Panc1 (cell line): Measurements from ENCODE around the gene TLE5. TPM values are rescaled to one million over a fixed set of nuclear protein-coding genes. Genes with fewer than 3 reads are reported as not detected.

Experiments used
- ATAC-seq: fragments of 200-7000 bp; cut with Tn5 transposase; 2 replicates; pipeline ENCODE4 v1.9.1; 2020; ENCODE audit warnings: mild to moderate bottlenecking, moderate library complexity
- BruUV-seq: library from RNA; stranded (reverse); fragments of 400-500 nt; replicated peaks from 2 replicates; lab custom pipeline; 2021; lab: Mats Ljungman, UMichigan
- CTCF ChIA-PET: fragments of 300-600 bp; sonication (Branson Sonifier 250); formaldehyde crosslinking; loops from one replicate; lab custom pipeline; 2022; ENCODE audit warnings: antibody characterized with exemption; lab: Charles Lee
- POLR2A ChIA-PET: fragments of 300-600 bp; sonication (Branson Sonifier 250); formaldehyde crosslinking; loops from one replicate; lab custom pipeline; 2022; ENCODE audit warnings: antibody characterized with exemption; lab: Charles Lee
- DNase-seq: peaks from one replicate; pipeline ENCODE4 v3.0.0-alpha.2; 2010; ENCODE audit warnings: low read depth, low spot score
- H3K27ac ChIP-seq: 2 replicates; pipeline ENCODE4 v1.5.1; 2011; ENCODE audit warnings: mild to moderate bottlenecking, low read length, inconsistent platforms
- H3K27me3 ChIP-seq: fragments of 200-500 bp; sonication (Bioruptor generic); 2 replicates; pipeline ENCODE4 v1.6.0; 2014; ENCODE audit warnings: low read length, inconsistent platforms; ENCODE audit not compliant: control insufficient read depth, insufficient read depth
- H3K36me3 ChIP-seq: fragments of 200-500 bp; sonication (Bioruptor generic); 2 replicates; pipeline ENCODE4 v1.5.1; 2014; ENCODE audit warnings: inconsistent platforms, mild to moderate bottlenecking, low read length, moderate library complexity; ENCODE audit not compliant: control insufficient read depth, insufficient read depth
- H3K4me1 ChIP-seq: 2 replicates; pipeline ENCODE4 v1.5.1; 2011; ENCODE audit warnings: inconsistent platforms, mild to moderate bottlenecking, low read length, moderate library complexity; ENCODE audit not compliant: control insufficient read depth, insufficient read depth
- H3K4me3 ChIP-seq, 2 experiments: 2 replicates each; pipeline ENCODE4 v1.5.1; 2011 to 2012; ENCODE audit warnings: low read depth in 2 of 2, low read length in 2 of 2, mild to moderate bottlenecking in 2 of 2, inconsistent platforms in 1 of 2, moderate library complexity in 1 of 2
- H3K9me3 ChIP-seq: fragments of 200-500 bp; sonication (Bioruptor generic); 2 replicates; pipeline ENCODE4 v1.5.1; 2014; ENCODE audit warnings: low read depth, mild to moderate bottlenecking, inconsistent platforms, low read length, moderate library complexity; ENCODE audit not compliant: control insufficient read depth, insufficient read depth
- POLR2AphosphoS5 ChIP-seq: IDR thresholded peaks from 2 replicates; pipeline ENCODE4 v1.6.1; 2012; ENCODE audit warnings: mild to moderate bottlenecking, low read depth, low read length, moderate library complexity
- SIN3A ChIP-seq: IDR thresholded peaks from 2 replicates; pipeline ENCODE4 v1.6.1; 2012; ENCODE audit warnings: low read depth, mild to moderate bottlenecking, low read length, moderate library complexity, borderline replicate concordance; ENCODE audit not compliant: insufficient read depth
- TCF7L2 ChIP-seq: IDR thresholded peaks from 2 replicates; pipeline ENCODE4 v1.6.1; 2011; ENCODE audit warnings: mild to moderate bottlenecking, low read depth, low read length, inconsistent platforms
- in situ Hi-C: cut with HindIII; loops from 2 replicates; pipeline ENCODE4 v1.10.0; 2016; ENCODE audit warnings: low sequenced_read_pairs, low pct_unique_long_range_greater_than_20kb
- intact Hi-C: fragments of 100-400 bp; cut with micrococcal nuclease; formaldehyde crosslinking; loops from one replicate; pipeline ENCODE4 v1.10.0; 2022; ENCODE audit not compliant: unreplicated experiment
- total RNA-seq: library from RNA; stranded (reverse); gene quantifications from one replicate; pipeline ENCODE4 v1.2.1, GENCODE V29; 2021; ENCODE audit not compliant: unreplicated experiment
- TF ChIP-seq, protein P1 (sequence below): fragments of 450-650 bp; IDR thresholded peaks from 2 replicates; pipeline ENCODE4 v1.5.1; 2017; ENCODE audit warnings: mild to moderate bottlenecking
- TF ChIP-seq, protein P2 (sequence below), 2 experiments: IDR thresholded peaks; 2 replicates each; pipeline ENCODE4 v1.6.1; 2011 to 2012; ENCODE audit warnings: low read depth in 2 of 2, control low read depth in 1 of 2, low read length in 1 of 2, mild to moderate bottlenecking in 1 of 2, moderate library complexity in 1 of 2; ENCODE audit not compliant: insufficient read depth in 1 of 2

TLE5 gene
- total RNA-seq, 1 experiment from 2014 or later: 287 TPM

DNA sequence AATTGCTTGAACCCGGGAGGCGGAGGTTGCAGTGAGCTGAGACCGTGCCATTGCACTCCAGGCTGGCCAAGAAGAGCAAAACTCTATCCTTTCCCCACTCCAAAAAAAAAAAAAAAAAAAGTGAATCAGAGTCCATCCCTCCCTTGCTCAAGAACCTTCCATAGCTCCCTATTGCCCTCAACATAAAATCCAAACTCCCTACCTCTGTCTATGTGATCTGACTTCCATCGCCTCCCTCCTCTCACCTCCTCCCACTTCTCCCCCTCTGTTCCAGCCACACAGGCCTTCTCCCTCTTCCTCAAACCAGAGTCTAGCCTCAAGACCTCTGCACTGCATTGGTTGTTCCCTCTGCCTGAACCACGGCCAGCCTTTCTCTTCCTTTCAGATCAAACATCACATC, 23.2 kb downstream of the TLE5 start:
- in situ Hi-C loops (no loop called here), intact Hi-C loops (no loop called here)
- Histone ChIP-seq H3K27me3 (no peaks in the 10 kb centered on the region), H3K9me3 (no peaks in the 10 kb centered on the region), H3K27ac (no peak overlapping the region), H3K36me3 (no peaks in the 10 kb centered on the region), H3K4me3 (no peak overlapping the region), H3K4me1 (peaks cover 11% of the 10 kb centered on the region)
- ChIA-PET CTCF (interaction anchor here (0.7 kb wide), 1 partner anchor 36 kb away, joined by 3 read pairs; no protein-coding TSS in a partner anchor), POLR2A (no interaction called here)
- no peak for DNase-seq
- TF ChIP-seq, protein P1, sequence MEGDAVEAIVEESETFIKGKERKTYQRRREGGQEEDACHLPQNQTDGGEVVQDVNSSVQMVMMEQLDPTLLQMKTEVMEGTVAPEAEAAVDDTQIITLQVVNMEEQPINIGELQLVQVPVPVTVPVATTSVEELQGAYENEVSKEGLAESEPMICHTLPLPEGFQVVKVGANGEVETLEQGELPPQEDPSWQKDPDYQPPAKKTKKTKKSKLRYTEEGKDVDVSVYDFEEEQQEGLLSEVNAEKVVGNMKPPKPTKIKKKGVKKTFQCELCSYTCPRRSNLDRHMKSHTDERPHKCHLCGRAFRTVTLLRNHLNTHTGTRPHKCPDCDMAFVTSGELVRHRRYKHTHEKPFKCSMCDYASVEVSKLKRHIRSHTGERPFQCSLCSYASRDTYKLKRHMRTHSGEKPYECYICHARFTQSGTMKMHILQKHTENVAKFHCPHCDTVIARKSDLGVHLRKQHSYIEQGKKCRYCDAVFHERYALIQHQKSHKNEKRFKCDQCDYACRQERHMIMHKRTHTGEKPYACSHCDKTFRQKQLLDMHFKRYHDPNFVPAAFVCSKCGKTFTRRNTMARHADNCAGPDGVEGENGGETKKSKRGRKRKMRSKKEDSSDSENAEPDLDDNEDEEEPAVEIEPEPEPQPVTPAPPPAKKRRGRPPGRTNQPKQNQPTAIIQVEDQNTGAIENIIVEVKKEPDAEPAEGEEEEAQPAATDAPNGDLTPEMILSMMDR: no peak
- TF ChIP-seq, protein P2, sequence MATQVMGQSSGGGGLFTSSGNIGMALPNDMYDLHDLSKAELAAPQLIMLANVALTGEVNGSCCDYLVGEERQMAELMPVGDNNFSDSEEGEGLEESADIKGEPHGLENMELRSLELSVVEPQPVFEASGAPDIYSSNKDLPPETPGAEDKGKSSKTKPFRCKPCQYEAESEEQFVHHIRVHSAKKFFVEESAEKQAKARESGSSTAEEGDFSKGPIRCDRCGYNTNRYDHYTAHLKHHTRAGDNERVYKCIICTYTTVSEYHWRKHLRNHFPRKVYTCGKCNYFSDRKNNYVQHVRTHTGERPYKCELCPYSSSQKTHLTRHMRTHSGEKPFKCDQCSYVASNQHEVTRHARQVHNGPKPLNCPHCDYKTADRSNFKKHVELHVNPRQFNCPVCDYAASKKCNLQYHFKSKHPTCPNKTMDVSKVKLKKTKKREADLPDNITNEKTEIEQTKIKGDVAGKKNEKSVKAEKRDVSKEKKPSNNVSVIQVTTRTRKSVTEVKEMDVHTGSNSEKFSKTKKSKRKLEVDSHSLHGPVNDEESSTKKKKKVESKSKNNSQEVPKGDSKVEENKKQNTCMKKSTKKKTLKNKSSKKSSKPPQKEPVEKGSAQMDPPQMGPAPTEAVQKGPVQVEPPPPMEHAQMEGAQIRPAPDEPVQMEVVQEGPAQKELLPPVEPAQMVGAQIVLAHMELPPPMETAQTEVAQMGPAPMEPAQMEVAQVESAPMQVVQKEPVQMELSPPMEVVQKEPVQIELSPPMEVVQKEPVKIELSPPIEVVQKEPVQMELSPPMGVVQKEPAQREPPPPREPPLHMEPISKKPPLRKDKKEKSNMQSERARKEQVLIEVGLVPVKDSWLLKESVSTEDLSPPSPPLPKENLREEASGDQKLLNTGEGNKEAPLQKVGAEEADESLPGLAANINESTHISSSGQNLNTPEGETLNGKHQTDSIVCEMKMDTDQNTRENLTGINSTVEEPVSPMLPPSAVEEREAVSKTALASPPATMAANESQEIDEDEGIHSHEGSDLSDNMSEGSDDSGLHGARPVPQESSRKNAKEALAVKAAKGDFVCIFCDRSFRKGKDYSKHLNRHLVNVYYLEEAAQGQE (IDR thresholded peaks at IDR 0.05; ENCODE audit: insufficient read depth in 1 of 2, low read depth in 2 of 2, low read length in 1 of 2): no peak
- no TSS peak for BruUV-seq
- no peak for ATAC-seq

DNA sequence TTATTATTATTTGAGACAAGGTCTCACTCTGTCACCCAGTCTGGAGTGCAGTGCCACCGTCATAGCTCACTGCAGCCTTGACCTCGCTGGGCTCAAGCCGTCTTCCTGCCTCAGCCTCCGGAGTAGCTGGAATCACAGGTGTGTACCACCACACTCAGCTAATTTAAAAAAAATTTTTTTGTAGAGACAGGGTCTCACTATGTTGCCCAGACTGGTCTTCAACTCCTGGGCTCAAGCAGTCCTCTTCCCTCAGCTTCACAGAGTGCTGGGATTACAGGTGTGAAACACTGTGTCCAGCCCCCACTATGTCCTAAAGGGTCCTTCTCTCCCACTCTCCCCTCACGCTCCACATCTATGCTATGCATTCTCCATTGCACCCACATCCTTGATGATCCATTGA, 24.1 kb downstream of the TLE5 start:
- in situ Hi-C loops: no loop called here

More for the DNA sequence above, 24.1 kb downstream of the TLE5 start:
- ATAC-seq (no peak), DNase-seq (no peak)
- Histone ChIP-seq H3K4me3 (no peak overlapping the region), H3K4me1 (peaks cover 11% of the 10 kb centered on the region), H3K36me3 (no peaks in the 10 kb centered on the region), H3K9me3 (no peaks in the 10 kb centered on the region), H3K27me3 (no peaks in the 10 kb centered on the region), H3K27ac (no peak overlapping the region)
- intact Hi-C loops: no loop called here
- TF ChIP-seq POLR2AphosphoS5 (no peak), SIN3A (no peak), TCF7L2 (no peak)
- TF ChIP-seq, protein P2 (IDR thresholded peaks at IDR 0.05; ENCODE audit: insufficient read depth in 1 of 2, low read depth in 2 of 2, low read length in 1 of 2): no peak
- TF ChIP-seq, protein P1: no peak
- BruUV-seq: no TSS peak
- ChIA-PET POLR2A (no interaction called here), CTCF (no interaction called here)
